GM23338 (cell line): ENCODE measurements around the gene FARS2.

ENCODE experiments used
- CTCF ChIP-seq, 2 experiments: fragments of 200-600 bp in 1 of 2; sonication (generic) in 1 of 2; conservative IDR thresholded peaks; 2 replicates each; pipeline versions ENCODE4 v1.5.1 to v1.6.1; 2016 to 2017; ENCODE audit warnings: antibody characterized with exemption in 2 of 2, low read depth in 2 of 2, mild to moderate bottlenecking in 2 of 2, moderate library complexity in 1 of 2
- ETS1 ChIP-seq: IDR thresholded peaks from 2 replicates; pipeline ENCODE4 v1.6.1; 2016; ENCODE audit warnings: antibody characterized with exemption
- EZH2 ChIP-seq: fragments of 200-600 bp; sonication (generic); IDR thresholded peaks from one replicate; pipeline ENCODE4 v1.8.0; 2017; ENCODE audit warnings: antibody characterized with exemption, mild to moderate bottlenecking, low read depth; ENCODE audit not compliant: unreplicated experiment
- JUNB ChIP-seq: IDR thresholded peaks from one replicate; pipeline ENCODE4 v1.6.1; 2016; ENCODE audit warnings: antibody characterized with exemption; ENCODE audit not compliant: unreplicated experiment
- POLR2AphosphoS5 ChIP-seq: IDR thresholded peaks from 2 replicates; pipeline ENCODE4 v1.6.1; 2016; ENCODE audit warnings: antibody characterized with exemption, low read depth
- REST ChIP-seq: IDR thresholded peaks from one replicate; pipeline ENCODE4 v1.6.1; 2018; ENCODE audit warnings: antibody characterized with exemption; ENCODE audit not compliant: unreplicated experiment
- ZNF114 ChIP-seq: fragments of 250-450 bp; sonication (Bioruptor Pico); IDR thresholded peaks from 2 replicates; pipeline ENCODE4 v1.5.0; 2020; ENCODE audit warnings: mild to moderate bottlenecking, moderate library complexity

DNA sequence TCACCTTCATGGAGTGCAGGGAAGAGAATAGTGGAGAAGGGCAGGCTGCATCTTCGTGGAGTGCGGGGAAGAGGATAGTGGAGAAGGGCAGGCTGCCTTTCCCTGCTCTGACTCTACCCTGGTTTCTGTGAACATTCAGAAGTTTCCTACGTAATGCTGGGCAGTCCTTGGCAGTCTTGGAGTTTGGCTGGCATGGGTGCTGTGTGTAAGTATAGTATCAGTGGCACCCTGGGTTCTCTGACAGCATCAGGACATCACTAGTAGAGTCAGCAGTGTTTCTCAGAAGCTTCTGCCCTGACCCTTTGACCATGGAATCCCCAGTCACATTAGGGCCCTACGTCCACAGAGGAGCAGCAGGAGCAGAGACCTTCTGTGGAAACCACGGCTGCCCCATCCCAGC is 392.5 kb downstream of the FARS2 start:
- TF ChIP-seq CTCF (conservative IDR thresholded peaks at IDR 0.05; ENCODE audit: low read depth in 2 of 2), result no peak
- TF ChIP-seq EZH2, result no peak
- no peak for TF ChIP-seq REST
- no peak for TF ChIP-seq ZNF114 (CRISPR knock-in tag)
- TF ChIP-seq POLR2AphosphoS5, result no peak
- TF ChIP-seq ETS1, result no peak
- TF ChIP-seq JUNB, result no peak
